Erythroblast (primary cell): ENCODE results near the gene PDGFA.

Source experiments
- GATA1 ChIP-seq: IDR thresholded peaks from 2 replicates; pipeline ENCODE4 v1.6.1; 2011; ENCODE audit warnings: low read depth, mild to moderate bottlenecking, control low read depth, low read length, moderate library complexity
- POLR2A ChIP-seq: IDR thresholded peaks from 2 replicates; pipeline ENCODE4 v1.6.1; 2011; ENCODE audit warnings: mild to moderate bottlenecking, low read length

DNA sequence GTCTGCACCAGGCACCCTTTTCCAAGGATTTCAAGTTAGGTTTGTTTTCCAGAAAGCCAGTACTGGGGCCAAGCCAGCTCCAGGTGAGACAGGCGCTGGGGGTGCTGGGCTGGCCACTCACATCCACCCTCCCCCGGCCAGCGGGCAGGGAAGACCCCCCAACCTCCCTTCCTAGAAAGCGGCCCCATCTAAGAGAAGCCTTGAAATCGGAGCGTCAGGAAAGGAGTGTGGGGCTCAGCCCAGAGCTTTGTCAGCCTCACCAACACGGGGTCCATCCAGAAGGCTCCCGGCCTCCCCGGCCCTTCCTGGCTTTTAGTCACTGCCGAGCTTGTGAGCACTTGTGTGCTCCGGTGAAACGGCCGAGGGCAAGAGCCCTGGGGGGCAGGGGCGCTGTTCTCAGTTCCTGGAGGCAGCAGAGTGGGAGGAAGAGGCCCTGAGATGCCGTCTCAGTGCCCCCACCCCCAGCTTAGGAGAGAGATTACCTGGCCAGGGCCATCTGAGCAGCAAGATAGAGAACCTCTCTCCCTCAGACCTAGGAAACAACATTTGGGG, 39.6 kb downstream of the PDGFA start:
- TF ChIP-seq POLR2A (no peak), GATA1 (no peak)
